NCI-H1417 (cell line): Measurements from ENCODE around the gene GPR45.

Experiments used
- DNase-seq, 3 experiments: peaks; one replicate each; lab custom pipeline; 2025; lab: John Stamatoyannopoulos, UW

GPR45 gene

GRCh38 chr2:105254531-105255210, 13.1 kb downstream of the GPR45 start:
- no peak for DNase-seq

- DNase-seq: no peak
Observed at GRCh38 chr2:105255979-105256378, 14.4 kb downstream of the GPR45 start.

- DNase-seq: no peak
Observed at GRCh38 chr2:105256431-105257047, 15.0 kb downstream of the GPR45 start.

- DNase-seq: no peak
Observed at GRCh38 chr2:105257981-105258380, 16.4 kb downstream of the GPR45 start.

GRCh38 chr2:105258835-105259350, 17.4 kb downstream of the GPR45 start:
- peak in 2 of 3 experiments; percentile 43 to 78 for DNase-seq

GRCh38 chr2:105261061-105261460, 19.5 kb downstream of the GPR45 start:
- DNase-seq: no peak

GRCh38 chr2:105262651-105263091, 21.1 kb downstream of the GPR45 start:
- peak in 1 of 3 experiments; percentile 15 for DNase-seq

GRCh38 chr2:105269426-105269825, 27.9 kb downstream of the GPR45 start:
- DNase-seq: no peak

- no peak for DNase-seq
Observed at GRCh38 chr2:105271393-105272045, 30.0 kb downstream of the GPR45 start.

- DNase-seq: no peak
Observed at GRCh38 chr2:105272176-105272575, 30.6 kb downstream of the GPR45 start.

GRCh38 chr2:105274046-105274445, 32.5 kb downstream of the GPR45 start:
- DNase-seq: no peak

- DNase-seq: no peak
Observed at GRCh38 chr2:105278654-105279053, 37.1 kb downstream of the GPR45 start.

GRCh38 chr2:105279126-105279525, 37.6 kb downstream of the GPR45 start:
- DNase-seq: no peak

GRCh38 chr2:105280281-105280680, 38.7 kb downstream of the GPR45 start:
- no peak for DNase-seq

GRCh38 chr2:105283532-105283931, 42.0 kb downstream of the GPR45 start:
- no peak for DNase-seq

- DNase-seq: peak in 1 of 3 experiments; percentile 44
Observed at GRCh38 chr2:105287692-105288091, 46.1 kb downstream of the GPR45 start.

GRCh38 chr2:105288133-105288532, 46.6 kb downstream of the GPR45 start:
- no peak for DNase-seq

- no peak for DNase-seq
Observed at GRCh38 chr2:105290981-105291660, 49.6 kb downstream of the GPR45 start.

GRCh38 chr2:105291981-105292380, 50.4 kb downstream of the GPR45 start:
- no peak for DNase-seq
